Omental fat pad (tissue), 4 donors: ENCODE data around the gene CELSR3. TPM values are rescaled to one million over a fixed set of nuclear protein-coding genes. Genes with fewer than 3 reads are reported as not detected.

Experiments used
- ATAC-seq: fragments of 150-250 bp; one replicate; pipeline ENCODE4 v1.9.1; 2016; ENCODE audit warnings: mild to moderate bottlenecking, moderate library complexity; ENCODE audit not compliant: low FRiP score
- DNase-seq: peaks from one replicate; pipeline ENCODE4 v3.0.0-alpha.2; 2019; ENCODE audit warnings: low spot score
- total RNA-seq, 4 donors: library from RNA; depleted of rRNA; stranded (reverse); fragments of >200 nt; gene quantifications; one replicate each; pipeline ENCODE4 v1.1.0, GENCODE V29; 2016
- TF ChIP-seq, protein P1 (sequence below), 3 donors: fragments of 450-650 bp; IDR thresholded peaks; one replicate each; pipeline ENCODE4 v1.5.1; 2016 to 2017; ENCODE audit warnings: antibody characterized with exemption in 3 of 3, mild to moderate bottlenecking in 3 of 3, moderate library complexity in 2 of 3

The CELSR3 gene
- total RNA-seq, 4 donors from 2014 or later, result 0.48 to 2.2 (median 1.1) TPM

DNA sequence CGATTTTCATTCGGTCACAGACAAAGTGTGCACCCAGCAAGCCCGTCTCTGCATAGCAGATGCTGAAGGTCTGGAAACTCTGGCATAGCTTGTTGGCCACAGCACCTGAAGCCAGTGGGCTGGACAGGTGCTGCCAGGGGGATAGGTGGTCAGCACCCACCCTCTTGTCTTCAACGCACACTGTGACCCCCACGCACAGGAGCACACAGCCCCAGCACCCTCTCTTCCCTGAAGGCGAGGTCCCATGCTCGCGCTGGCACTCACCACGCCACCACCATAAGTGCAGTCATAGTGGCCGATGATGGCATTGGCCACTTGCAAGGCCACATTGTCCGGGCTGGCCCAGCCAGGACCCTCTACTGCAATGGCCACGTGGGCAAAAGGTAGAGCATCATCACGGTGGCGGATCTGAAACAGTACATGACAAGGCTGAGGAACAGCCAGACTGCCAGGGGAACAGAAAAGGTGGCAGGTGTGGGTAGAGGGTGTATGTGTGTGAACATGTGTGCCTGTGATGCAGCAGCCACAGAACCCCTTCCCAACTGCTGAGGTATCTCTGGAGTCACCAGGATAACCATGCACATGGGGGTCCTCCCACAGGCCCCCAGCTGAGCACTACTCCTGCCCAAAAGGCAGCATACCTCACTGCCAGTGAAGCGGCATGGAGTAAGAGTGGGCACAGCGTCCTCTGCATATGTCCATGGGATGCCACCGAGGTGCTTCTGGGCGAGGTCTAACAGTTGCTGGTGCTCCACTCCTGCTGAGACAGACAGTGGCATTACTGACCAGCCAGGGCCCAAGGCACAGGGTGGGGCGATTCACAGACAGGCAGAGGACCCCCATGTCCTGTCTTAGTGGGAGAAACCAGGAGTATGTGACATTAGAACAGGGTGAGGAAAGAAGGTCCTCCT lies 61.7 kb downstream of the CELSR3 start:
- TF ChIP-seq, protein P1, sequence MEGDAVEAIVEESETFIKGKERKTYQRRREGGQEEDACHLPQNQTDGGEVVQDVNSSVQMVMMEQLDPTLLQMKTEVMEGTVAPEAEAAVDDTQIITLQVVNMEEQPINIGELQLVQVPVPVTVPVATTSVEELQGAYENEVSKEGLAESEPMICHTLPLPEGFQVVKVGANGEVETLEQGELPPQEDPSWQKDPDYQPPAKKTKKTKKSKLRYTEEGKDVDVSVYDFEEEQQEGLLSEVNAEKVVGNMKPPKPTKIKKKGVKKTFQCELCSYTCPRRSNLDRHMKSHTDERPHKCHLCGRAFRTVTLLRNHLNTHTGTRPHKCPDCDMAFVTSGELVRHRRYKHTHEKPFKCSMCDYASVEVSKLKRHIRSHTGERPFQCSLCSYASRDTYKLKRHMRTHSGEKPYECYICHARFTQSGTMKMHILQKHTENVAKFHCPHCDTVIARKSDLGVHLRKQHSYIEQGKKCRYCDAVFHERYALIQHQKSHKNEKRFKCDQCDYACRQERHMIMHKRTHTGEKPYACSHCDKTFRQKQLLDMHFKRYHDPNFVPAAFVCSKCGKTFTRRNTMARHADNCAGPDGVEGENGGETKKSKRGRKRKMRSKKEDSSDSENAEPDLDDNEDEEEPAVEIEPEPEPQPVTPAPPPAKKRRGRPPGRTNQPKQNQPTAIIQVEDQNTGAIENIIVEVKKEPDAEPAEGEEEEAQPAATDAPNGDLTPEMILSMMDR (IDR thresholded peaks at IDR 0.05), result no peak
- no peak for DNase-seq
- ATAC-seq, result no peak

DNA sequence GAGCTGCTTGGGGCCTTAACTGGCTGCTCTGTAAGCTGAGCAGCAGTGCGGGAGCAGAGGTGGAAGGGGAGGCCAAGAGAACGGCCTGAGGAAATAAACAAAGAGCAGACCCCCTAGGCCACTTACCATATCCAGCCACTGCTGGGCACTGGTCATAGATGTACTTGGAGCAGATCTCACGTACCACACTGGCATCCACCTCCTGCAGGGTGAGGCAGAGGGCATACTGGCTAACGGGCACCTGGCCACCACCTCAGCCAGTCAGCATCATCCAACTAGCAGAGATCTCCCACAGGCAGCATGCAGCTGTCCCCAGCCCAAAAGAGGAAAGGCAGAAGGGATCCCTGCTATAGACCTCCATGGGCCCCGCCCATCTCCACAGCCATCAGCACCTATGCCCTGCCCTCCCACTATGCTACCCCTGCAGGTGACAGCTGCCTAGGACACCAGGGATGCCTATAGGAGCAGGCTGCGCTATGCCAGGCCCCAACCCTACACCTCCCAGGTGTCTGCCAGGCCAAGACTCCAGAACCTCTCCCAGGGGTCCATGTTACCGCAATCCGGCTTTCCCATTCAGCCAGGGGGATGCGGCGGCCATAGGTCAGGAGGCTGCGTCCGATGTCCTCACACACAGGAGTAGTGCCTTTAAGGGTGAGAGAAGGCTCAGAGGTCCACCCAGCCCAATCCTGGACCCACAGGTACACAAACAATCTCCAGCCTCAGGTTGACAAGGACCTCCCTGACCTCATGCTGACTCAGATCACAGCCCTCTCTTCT lies 63.0 kb downstream of the CELSR3 start:
- ATAC-seq (no peak), DNase-seq (no peak)
- TF ChIP-seq, protein P1 (IDR thresholded peaks at IDR 0.05), result no peak

DNA sequence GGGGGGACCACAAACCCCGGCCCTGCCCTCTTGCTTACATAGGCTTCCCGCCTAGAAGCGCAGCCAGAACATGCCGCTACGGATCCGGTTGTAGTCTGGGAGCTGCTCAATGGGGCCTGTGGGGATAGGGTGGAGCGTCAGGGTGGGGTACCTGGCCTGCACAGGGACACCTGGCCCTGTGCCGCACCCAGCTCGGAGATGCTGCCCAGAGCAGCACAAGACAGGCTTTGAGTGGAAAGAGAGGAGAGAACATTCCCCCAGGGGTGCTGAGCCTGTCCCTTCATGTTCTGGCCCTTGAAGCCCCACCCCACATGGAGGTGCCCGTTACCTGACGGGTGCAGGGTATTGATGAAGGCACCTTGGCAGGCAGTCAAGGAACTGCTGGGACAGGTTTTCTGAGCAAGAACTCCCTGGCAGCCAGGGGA lies 63.6 kb downstream of the CELSR3 start:
- TF ChIP-seq, protein P1 (IDR thresholded peaks at IDR 0.05), result no peak
- ATAC-seq (no peak), DNase-seq (no peak)

DNA sequence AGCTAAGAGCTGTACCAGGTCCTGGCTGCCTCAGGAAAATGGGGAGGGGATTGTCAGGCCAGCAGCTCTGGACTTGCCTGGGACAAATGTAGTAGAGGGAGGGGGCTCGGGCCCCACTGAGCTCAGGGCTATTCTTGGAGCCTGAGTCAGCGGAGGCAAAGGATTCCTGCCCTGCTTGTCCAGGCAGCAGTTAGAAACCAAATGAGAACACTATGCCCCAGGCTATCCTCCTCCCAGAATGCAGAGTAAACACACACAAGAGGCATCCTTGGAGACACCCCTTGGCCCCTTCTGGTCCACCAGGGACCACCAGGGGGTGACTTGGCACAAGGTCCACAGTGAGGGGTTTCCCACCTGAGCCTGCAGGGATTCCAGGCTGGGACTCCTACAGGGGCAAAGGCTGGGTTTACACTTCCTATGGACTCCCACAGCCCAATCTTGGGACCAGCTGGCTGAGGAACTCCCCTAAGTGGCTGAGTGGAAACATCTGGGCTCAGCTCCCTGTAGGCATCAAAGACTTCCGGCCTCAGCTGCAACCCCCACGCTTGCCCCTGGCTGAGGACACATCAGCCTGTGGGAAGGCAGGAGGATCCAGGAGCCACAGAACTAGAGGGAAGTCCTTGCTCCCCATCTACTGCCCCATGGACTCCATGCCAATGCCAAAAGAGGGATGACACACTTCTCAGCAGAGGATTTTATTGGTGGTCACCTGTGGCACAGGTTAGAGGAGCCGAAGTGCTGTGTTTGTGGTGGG lies 64.2 kb downstream of the CELSR3 start:
- no peak for ATAC-seq
- DNase-seq, result no peak
- TF ChIP-seq, protein P1 (IDR thresholded peaks at IDR 0.05), result no peak

DNA sequence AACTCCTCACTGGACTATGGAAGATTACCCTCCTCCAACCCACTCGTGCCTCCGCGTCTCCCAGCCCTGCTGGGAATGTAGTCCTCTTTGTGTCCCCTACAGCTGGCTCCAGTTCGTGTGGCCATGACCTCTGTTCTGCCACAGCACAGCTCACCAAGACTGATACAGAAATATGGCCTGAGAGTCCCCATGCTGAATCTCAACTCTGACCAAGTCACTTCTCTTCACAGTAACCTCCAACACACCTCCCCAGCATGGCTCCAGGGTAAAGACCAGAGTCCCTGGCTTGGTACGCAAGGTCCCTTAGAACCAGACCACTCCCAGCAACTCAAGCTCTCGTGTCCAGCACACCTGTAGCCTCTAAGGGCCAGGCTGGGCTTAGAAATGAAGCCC lies 65.3 kb downstream of the CELSR3 start:
- DNase-seq (no peak), ATAC-seq (no peak)
- TF ChIP-seq, protein P1 (IDR thresholded peaks at IDR 0.05), result no peak

DNA sequence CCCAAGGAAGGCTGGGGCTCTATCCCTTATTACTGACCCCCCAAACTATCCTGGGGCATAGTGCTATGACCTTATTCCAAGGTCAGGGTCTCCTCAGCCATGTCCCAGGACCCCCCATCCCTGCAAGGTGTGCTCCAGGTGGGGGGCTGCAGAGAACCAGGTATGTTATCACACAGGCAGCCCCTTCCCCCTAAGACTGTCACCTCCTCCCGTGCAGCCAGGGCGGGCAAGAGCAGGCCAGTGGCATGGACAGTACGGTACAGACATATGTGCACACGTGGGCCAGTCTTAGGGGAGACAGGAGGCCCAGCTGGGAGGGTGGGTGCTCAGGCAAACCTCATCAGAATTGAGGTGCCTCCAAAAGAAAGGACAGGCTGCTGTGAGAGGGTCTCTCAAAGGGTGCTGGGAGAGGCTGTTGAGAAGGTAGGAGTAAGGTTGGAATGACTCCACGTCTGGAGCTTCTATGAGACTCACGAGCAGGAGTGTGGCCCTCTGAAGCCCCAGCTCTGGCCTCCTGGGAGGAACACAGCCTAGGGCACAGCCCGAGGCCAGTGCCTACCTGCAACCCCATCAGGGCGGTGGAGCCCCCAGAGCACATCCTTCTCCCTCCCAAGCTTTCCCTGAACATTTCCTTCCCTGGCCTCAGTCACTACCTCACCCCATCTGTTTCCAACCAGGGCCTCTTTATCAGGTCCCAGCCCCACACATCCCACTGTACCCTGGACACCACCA lies 65.8 kb downstream of the CELSR3 start:
- DNase-seq (no peak), ATAC-seq (no peak)
- TF ChIP-seq, protein P1 (IDR thresholded peaks at IDR 0.05), result no peak
